GM23338 (cell line): ENCODE data around the gene ATIC. TPM values are rescaled to one million over a fixed set of nuclear protein-coding genes. Genes with fewer than 3 reads are reported as not detected.

Experiments used
- ATAC-seq: fragments of 200-7000 bp; cut with Tn5 transposase; 3 replicates; pipeline ENCODE4 v1.9.1; 2020
- DNase-seq: peaks from one replicate; pipeline ENCODE4 v3.0.0-alpha.2; 2015; ENCODE audit warnings: low spot score
- H2AFZ ChIP-seq: fragments of 200-600 bp; sonication (generic); 2 replicates; pipeline ENCODE4 v1.8.0; 2016; ENCODE audit warnings: antibody characterized with exemption, mild to moderate bottlenecking, moderate library complexity
- H3F3A ChIP-seq: fragments of 200-600 bp; sonication (generic); replicated peaks from 2 replicates; pipeline ENCODE4 v1.8.0; 2017; ENCODE audit warnings: antibody characterized with exemption, mixed run types, low read depth
- H3K27ac ChIP-seq: fragments of 200-600 bp; sonication (generic); 2 replicates; pipeline ENCODE4 v1.6.1; 2016; ENCODE audit warnings: low read depth
- H3K27me3 ChIP-seq: fragments of 200-600 bp; sonication (generic); 2 replicates; pipeline ENCODE4 v1.8.0; 2016; ENCODE audit warnings: mild to moderate bottlenecking, mixed run types, moderate library complexity; ENCODE audit not compliant: insufficient read depth
- H3K36me3 ChIP-seq: fragments of 200-600 bp; sonication (generic); 2 replicates; pipeline ENCODE4 v1.8.0; 2016; ENCODE audit warnings: mild to moderate bottlenecking; ENCODE audit not compliant: insufficient read depth
- H3K4me1 ChIP-seq: fragments of 200-600 bp; sonication (generic); 2 replicates; pipeline ENCODE4 v1.8.0; 2016; ENCODE audit warnings: mild to moderate bottlenecking, moderate library complexity; ENCODE audit not compliant: insufficient read depth
- H3K4me2 ChIP-seq: fragments of 200-600 bp; sonication (generic); 2 replicates; pipeline ENCODE4 v1.7.1; 2017; ENCODE audit warnings: mixed run types
- H3K4me3 ChIP-seq: fragments of 200-600 bp; sonication (generic); 2 replicates; pipeline ENCODE4 v1.6.1; 2016; ENCODE audit warnings: mixed run types
- H3K79me2 ChIP-seq: fragments of 200-600 bp; sonication (generic); replicated peaks from 2 replicates; pipeline ENCODE4 v1.8.0; 2017; ENCODE audit warnings: mild to moderate bottlenecking; ENCODE audit not compliant: insufficient read depth
- H3K9me2 ChIP-seq: fragments of 200-600 bp; sonication (generic); 2 replicates; pipeline ENCODE4 v1.8.0; 2017; ENCODE audit not compliant: insufficient read depth
- H4K20me1 ChIP-seq: fragments of 200-600 bp; sonication (generic); replicated peaks from 2 replicates; pipeline ENCODE4 v1.8.0; 2017; ENCODE audit warnings: mild to moderate bottlenecking; ENCODE audit not compliant: insufficient read depth
- H3K27ac Mint-ChIP-seq: 2 replicates; pipeline ENCODE4 v1.8.0; 2020; ENCODE audit warnings: inconsistent platforms, mild to moderate bottlenecking, moderate library complexity, mixed read lengths
- H3K27me3 Mint-ChIP-seq: 3 replicates; pipeline ENCODE4 v1.8.0; 2022; ENCODE audit warnings: low read depth, mild to moderate bottlenecking, moderate library complexity, mixed read lengths, inconsistent platforms; ENCODE audit not compliant: insufficient read depth, poor library complexity
- H3K36me3 Mint-ChIP-seq: 3 replicates; pipeline ENCODE4 v1.8.0; 2021; ENCODE audit warnings: low read depth, mild to moderate bottlenecking, inconsistent platforms, moderate library complexity, mixed read lengths
- H3K4me1 Mint-ChIP-seq: 3 replicates; pipeline ENCODE4 v1.8.0; 2020; ENCODE audit warnings: mild to moderate bottlenecking, inconsistent platforms, mixed read lengths
- H3K4me3 Mint-ChIP-seq: 3 replicates; pipeline ENCODE4 v1.8.0; 2021; ENCODE audit warnings: moderate library complexity, mild to moderate bottlenecking, inconsistent platforms, mixed read lengths
- H3K9me3 Mint-ChIP-seq: 3 replicates; pipeline ENCODE4 v1.8.0; 2020; ENCODE audit warnings: moderate library complexity, mild to moderate bottlenecking, inconsistent platforms, mixed read lengths
- CREB1 ChIP-seq: fragments of 250-450 bp; sonication (Bioruptor Pico); IDR thresholded peaks from 2 replicates; pipeline ENCODE4 v1.5.0; 2020; ENCODE audit warnings: low read depth, mild to moderate bottlenecking, moderate library complexity
- CTCF ChIP-seq, 2 experiments: fragments of 200-600 bp in 1 of 2; sonication (generic) in 1 of 2; conservative IDR thresholded peaks; 2 replicates each; pipeline versions ENCODE4 v1.5.1 to v1.6.1; 2016 to 2017; ENCODE audit warnings: antibody characterized with exemption in 2 of 2, low read depth in 2 of 2, mild to moderate bottlenecking in 2 of 2, moderate library complexity in 1 of 2
- ETS1 ChIP-seq: IDR thresholded peaks from 2 replicates; pipeline ENCODE4 v1.6.1; 2016; ENCODE audit warnings: antibody characterized with exemption
- EZH2 ChIP-seq: fragments of 200-600 bp; sonication (generic); IDR thresholded peaks from one replicate; pipeline ENCODE4 v1.8.0; 2017; ENCODE audit warnings: antibody characterized with exemption, mild to moderate bottlenecking, low read depth; ENCODE audit not compliant: unreplicated experiment
- EZH2phosphoT487 ChIP-seq: fragments of 200-600 bp; sonication (generic); IDR thresholded peaks from one replicate; pipeline ENCODE4 v1.8.1; 2018; ENCODE audit warnings: antibody characterized with exemption; ENCODE audit not compliant: unreplicated experiment
- JUNB ChIP-seq: IDR thresholded peaks from one replicate; pipeline ENCODE4 v1.6.1; 2016; ENCODE audit warnings: antibody characterized with exemption; ENCODE audit not compliant: unreplicated experiment
- NANOG ChIP-seq: IDR thresholded peaks from 2 replicates; pipeline ENCODE4 v1.6.1; 2016; ENCODE audit warnings: antibody characterized with exemption, borderline replicate concordance
- POLR2AphosphoS5 ChIP-seq: IDR thresholded peaks from 2 replicates; pipeline ENCODE4 v1.6.1; 2016; ENCODE audit warnings: antibody characterized with exemption, low read depth
- STAT1 ChIP-seq: IDR thresholded peaks from one replicate; pipeline ENCODE4 v1.6.1; 2016; ENCODE audit warnings: antibody characterized with exemption; ENCODE audit not compliant: unreplicated experiment
- ZNF114 ChIP-seq: fragments of 250-450 bp; sonication (Bioruptor Pico); IDR thresholded peaks from 2 replicates; pipeline ENCODE4 v1.5.0; 2020; ENCODE audit warnings: mild to moderate bottlenecking, moderate library complexity
- ZNF331 ChIP-seq: fragments of 250-450 bp; sonication (Bioruptor Pico); IDR thresholded peaks from 2 replicates; pipeline ENCODE4 v1.5.0; 2020; ENCODE audit warnings: low read depth, mild to moderate bottlenecking, moderate library complexity
- polyA plus RNA-seq: library from polyadenylated mRNA; unstranded; fragments of >200 nt; fragmentation: Nextera tagmentation; extraction: Ambion mirVana; gene quantifications from 2 replicates; pipeline ENCODE4 v1.2.1, GENCODE V29; 2016
- total RNA-seq: library from RNA; depleted of rRNA; stranded (reverse); fragments of >200 nt; shearing (Covaris generic); gene quantifications from 2 replicates; pipeline ENCODE4 v1.2.3, GENCODE V29; 2014
- TF ChIP-seq, protein P1 (sequence below): fragments of 250-450 bp; sonication (Bioruptor Pico); IDR thresholded peaks from 2 replicates; pipeline ENCODE4 v1.5.0; 2020; ENCODE audit warnings: mild to moderate bottlenecking, moderate library complexity
- TF ChIP-seq, protein P2 (sequence below): IDR thresholded peaks from one replicate; pipeline ENCODE4 v1.6.1; 2018; ENCODE audit warnings: antibody characterized with exemption; ENCODE audit not compliant: unreplicated experiment

ATIC gene
- total and polyA plus RNA-seq, 2 experiments from 2014 or later, result 118 to 185 TPM

GRCh38 chr2:215361211-215361875, 49.5 kb downstream of the ATIC start:
- Histone ChIP-seq H3K27ac (no peak overlapping the region), H3K4me3 (no peak overlapping the region), H3K4me1 (no peaks in the 10 kb centered on the region), H2AFZ (no peak overlapping the region), H4K20me1 (no peaks in the 10 kb centered on the region; the same call in 1 of the 2 replicates), H3F3A (0 out of 2 replicates have a peak, but pooled peaks cover 5% of the 10 kb centered on the region), H3K4me2 (no peak overlapping the region), H3K9me2 (no peaks in the 10 kb centered on the region), H3K36me3 (peaks cover 38% of the 10 kb centered on the region; the same call in 1 of the 2 replicates), H3K27me3 (no peaks in the 10 kb centered on the region), H3K79me2 (no peaks in the 10 kb centered on the region)
- H3K4me3 Mint-ChIP-seq, result no peak overlapping the region
- DNase-seq, result no peak
- H3K27ac Mint-ChIP-seq, result no peak overlapping the region
- TF ChIP-seq CREB1 (no peak), STAT1 (no peak), EZH2phosphoT487 (no peak), ZNF331 (CRISPR knock-in tag) (no peak), NANOG (no peak), EZH2 (no peak), POLR2AphosphoS5 (no peak), ETS1 (no peak), CTCF (conservative IDR thresholded peaks at IDR 0.05; ENCODE audit: low read depth in 2 of 2) (no peak), ZNF114 (CRISPR knock-in tag) (no peak), JUNB (no peak)
- TF ChIP-seq, protein P1, sequence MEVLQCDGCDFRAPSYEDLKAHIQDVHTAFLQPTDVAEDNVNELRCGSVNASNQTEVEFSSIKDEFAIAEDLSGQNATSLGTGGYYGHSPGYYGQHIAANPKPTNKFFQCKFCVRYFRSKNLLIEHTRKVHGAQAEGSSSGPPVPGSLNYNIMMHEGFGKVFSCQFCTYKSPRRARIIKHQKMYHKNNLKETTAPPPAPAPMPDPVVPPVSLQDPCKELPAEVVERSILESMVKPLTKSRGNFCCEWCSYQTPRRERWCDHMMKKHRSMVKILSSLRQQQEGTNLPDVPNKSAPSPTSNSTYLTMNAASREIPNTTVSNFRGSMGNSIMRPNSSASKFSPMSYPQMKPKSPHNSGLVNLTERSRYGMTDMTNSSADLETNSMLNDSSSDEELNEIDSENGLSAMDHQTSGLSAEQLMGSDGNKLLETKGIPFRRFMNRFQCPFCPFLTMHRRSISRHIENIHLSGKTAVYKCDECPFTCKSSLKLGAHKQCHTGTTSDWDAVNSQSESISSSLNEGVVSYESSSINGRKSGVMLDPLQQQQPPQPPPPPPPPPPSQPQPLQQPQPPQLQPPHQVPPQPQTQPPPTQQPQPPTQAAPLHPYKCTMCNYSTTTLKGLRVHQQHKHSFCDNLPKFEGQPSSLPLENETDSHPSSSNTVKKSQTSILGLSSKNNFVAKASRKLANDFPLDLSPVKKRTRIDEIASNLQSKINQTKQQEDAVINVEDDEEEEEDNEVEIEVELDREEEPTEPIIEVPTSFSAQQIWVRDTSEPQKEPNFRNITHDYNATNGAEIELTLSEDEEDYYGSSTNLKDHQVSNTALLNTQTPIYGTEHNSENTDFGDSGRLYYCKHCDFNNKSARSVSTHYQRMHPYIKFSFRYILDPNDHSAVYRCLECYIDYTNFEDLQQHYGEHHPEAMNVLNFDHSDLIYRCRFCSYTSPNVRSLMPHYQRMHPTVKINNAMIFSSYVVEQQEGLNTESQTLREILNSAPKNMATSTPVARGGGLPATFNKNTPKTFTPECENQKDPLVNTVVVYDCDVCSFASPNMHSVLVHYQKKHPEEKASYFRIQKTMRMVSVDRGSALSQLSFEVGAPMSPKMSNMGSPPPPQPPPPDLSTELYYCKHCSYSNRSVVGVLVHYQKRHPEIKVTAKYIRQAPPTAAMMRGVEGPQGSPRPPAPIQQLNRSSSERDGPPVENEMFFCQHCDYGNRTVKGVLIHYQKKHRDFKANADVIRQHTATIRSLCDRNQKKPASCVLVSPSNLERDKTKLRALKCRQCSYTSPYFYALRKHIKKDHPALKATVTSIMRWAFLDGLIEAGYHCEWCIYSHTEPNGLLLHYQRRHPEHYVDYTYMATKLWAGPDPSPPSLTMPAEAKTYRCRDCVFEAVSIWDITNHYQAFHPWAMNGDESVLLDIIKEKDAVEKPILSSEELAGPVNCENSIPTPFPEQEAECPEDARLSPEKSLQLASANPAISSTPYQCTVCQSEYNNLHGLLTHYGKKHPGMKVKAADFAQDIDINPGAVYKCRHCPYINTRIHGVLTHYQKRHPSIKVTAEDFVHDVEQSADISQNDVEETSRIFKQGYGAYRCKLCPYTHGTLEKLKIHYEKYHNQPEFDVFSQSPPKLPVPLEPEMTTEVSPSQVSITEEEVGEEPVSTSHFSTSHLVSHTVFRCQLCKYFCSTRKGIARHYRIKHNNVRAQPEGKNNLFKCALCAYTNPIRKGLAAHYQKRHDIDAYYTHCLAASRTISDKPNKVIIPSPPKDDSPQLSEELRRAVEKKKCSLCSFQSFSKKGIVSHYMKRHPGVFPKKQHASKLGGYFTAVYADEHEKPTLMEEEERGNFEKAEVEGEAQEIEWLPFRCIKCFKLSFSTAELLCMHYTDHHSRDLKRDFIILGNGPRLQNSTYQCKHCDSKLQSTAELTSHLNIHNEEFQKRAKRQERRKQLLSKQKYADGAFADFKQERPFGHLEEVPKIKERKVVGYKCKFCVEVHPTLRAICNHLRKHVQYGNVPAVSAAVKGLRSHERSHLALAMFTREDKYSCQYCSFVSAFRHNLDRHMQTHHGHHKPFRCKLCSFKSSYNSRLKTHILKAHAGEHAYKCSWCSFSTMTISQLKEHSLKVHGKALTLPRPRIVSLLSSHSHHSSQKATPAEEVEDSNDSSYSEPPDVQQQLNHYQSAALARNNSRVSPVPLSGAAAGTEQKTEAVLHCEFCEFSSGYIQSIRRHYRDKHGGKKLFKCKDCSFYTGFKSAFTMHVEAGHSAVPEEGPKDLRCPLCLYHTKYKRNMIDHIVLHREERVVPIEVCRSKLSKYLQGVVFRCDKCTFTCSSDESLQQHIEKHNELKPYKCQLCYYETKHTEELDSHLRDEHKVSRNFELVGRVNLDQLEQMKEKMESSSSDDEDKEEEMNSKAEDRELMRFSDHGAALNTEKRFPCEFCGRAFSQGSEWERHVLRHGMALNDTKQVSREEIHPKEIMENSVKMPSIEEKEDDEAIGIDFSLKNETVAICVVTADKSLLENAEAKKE, result no peak
- TF ChIP-seq, protein P2, sequence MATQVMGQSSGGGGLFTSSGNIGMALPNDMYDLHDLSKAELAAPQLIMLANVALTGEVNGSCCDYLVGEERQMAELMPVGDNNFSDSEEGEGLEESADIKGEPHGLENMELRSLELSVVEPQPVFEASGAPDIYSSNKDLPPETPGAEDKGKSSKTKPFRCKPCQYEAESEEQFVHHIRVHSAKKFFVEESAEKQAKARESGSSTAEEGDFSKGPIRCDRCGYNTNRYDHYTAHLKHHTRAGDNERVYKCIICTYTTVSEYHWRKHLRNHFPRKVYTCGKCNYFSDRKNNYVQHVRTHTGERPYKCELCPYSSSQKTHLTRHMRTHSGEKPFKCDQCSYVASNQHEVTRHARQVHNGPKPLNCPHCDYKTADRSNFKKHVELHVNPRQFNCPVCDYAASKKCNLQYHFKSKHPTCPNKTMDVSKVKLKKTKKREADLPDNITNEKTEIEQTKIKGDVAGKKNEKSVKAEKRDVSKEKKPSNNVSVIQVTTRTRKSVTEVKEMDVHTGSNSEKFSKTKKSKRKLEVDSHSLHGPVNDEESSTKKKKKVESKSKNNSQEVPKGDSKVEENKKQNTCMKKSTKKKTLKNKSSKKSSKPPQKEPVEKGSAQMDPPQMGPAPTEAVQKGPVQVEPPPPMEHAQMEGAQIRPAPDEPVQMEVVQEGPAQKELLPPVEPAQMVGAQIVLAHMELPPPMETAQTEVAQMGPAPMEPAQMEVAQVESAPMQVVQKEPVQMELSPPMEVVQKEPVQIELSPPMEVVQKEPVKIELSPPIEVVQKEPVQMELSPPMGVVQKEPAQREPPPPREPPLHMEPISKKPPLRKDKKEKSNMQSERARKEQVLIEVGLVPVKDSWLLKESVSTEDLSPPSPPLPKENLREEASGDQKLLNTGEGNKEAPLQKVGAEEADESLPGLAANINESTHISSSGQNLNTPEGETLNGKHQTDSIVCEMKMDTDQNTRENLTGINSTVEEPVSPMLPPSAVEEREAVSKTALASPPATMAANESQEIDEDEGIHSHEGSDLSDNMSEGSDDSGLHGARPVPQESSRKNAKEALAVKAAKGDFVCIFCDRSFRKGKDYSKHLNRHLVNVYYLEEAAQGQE, result no peak
- no peak for ATAC-seq
- H3K4me1 Mint-ChIP-seq, result peaks cover 13% of the 10 kb centered on the region
- H3K27me3 Mint-ChIP-seq, result no peaks in the 10 kb centered on the region
- no peaks in the 10 kb centered on the region for H3K9me3 Mint-ChIP-seq
- H3K36me3 Mint-ChIP-seq, result peaks cover 34% of the 10 kb centered on the region
